Fibroblast of villous mesenchyme (primary cell): ENCODE data around the gene ARHGEF12. TPM values are rescaled to one million over a fixed set of nuclear protein-coding genes. Genes with fewer than 3 reads are reported as not detected.

Source experiments
- DNase-seq: peaks from one replicate; pipeline ENCODE4 v3.0.0-alpha.2; 2010; ENCODE audit warnings: low read depth
- H3K4me3 ChIP-seq: 2 replicates; pipeline ENCODE4 v1.5.1; 2011; ENCODE audit warnings: low read depth, mild to moderate bottlenecking, low read length
- CTCF ChIP-seq: IDR thresholded peaks from 2 replicates; pipeline ENCODE4 v1.5.1; 2012; ENCODE audit warnings: low read depth, mild to moderate bottlenecking, low read length; ENCODE audit not compliant: insufficient read depth
- total RNA-seq: library from RNA; depleted of rRNA; stranded (reverse); fragments of >200 nt; gene quantifications from 2 replicates; pipeline ENCODE4 v1.2.3, GENCODE V29; 2012

The ARHGEF12 gene
- total RNA-seq, 1 donor = 143 TPM

GRCh38 chr11:120524536-120525085, 188.4 kb downstream of the ARHGEF12 start:
- no peak for DNase-seq
- TF ChIP-seq CTCF = no peak
- no peak overlapping the region for H3K4me3 ChIP-seq

GRCh38 chr11:120525261-120526171, 189.3 kb downstream of the ARHGEF12 start:
- H3K4me3 ChIP-seq = no peak overlapping the region
- no peak for DNase-seq
- TF ChIP-seq CTCF = no peak

- H3K4me3 ChIP-seq = no peak overlapping the region
- TF ChIP-seq CTCF = no peak
- no peak for DNase-seq
Observed at GRCh38 chr11:120526241-120526640, 190.0 kb downstream of the ARHGEF12 start.

DNA sequence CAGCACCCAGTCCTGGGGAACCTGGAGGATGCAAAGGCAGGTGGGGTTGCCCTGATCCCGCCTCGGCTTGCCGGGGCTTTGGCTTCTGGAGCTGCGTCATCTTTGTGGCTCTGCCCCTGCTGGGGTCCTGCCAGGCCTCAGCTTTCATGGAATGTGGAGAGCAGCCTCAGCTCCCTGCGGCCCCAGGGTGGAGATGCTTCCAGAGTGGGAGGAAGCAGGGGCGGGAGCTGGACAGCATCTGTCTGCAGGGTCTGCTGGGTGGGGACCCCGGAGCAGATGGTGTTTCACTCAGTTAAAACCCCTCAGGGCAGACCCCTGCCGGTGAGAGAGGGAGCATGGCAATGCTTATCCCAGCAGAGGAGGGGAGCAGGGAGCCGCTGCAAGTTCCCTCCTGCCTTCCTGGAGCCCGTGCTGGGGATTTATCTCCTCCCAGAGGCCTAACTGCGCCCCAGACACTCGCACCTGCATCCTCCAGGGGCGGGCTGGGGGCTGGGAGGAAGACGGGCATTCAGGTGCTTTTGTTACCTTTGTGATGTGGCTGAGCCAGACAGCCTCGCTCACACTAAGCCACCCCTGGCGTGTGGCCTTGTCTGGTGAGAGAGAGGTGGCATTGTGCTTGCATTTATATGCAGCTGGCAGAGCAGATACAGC, 191.0 kb downstream of the ARHGEF12 start:
- TF ChIP-seq CTCF = no peak
- no peak overlapping the region for H3K4me3 ChIP-seq
- DNase-seq = no peak

GRCh38 chr11:120528749-120529148, 192.5 kb downstream of the ARHGEF12 start:
- no peak for DNase-seq
- no peak overlapping the region for H3K4me3 ChIP-seq
- TF ChIP-seq CTCF = no peak

DNA sequence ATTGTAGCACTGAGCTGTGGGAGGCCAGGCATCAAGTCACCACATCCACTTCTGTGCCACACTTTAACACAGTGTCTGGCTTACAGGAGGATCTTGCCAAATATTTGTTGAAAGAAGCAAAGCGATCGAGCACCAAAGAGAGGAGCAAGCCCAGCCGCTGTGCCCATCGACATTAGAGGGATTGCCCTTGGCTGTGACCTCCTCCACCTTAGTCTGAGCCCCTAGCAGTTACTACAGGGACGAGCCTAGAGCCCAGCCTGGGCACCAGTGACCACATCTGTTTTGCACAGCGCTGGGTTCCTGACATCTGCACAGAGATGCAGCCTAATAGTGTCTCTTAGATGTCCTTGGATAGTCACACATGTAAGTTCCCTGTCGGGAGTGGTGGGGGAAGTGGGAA, 193.0 kb downstream of the ARHGEF12 start:
- H3K4me3 ChIP-seq = no peak overlapping the region
- no peak for DNase-seq

More for the DNA sequence above, 193.0 kb downstream of the ARHGEF12 start:
- no peak for TF ChIP-seq CTCF
